ENCODE results near the gene C1QTNF8. TPM values are rescaled to one million over a fixed set of nuclear protein-coding genes. Genes with fewer than 3 reads are reported as not detected.

The C1QTNF8 gene
- total RNA-seq, 1 donor from 2014 or later: not detected

DNA sequence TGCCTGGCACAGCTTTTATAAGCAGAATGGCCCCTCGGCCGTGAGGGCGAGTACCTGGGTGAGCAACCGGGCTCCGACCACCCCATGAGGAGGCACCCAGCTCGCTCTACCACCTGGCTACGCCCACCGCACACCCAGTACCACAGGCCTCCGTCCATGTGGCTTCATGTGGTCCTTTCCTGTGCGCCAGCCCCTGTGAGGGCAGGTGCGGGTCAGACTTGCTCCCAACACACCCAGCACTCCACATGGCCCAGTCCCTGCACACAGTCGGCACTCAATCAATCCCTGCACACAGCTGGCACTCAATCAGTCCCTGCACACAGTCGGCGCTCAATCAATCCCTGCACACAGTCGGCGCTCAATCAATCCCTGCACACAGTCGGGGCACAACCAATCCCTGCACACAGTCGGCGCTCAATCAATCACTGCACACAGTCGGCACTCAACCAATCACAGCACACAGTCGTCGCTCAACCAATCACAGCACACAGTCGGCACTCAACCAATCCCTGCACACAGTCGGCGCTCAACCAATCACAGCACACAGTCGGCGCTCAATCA is 4.0 kb downstream of the C1QTNF8 start:
- H3K27me3 Mint-ChIP-seq (ENCODE audit: insufficient read depth, low read depth): peaks cover 12% of the 10 kb centered on the region
- Histone ChIP-seq H3K27ac (no peak overlapping the region), H3K27me3 (no peaks in the 10 kb centered on the region), H3K9ac (no peak overlapping the region), H3K9me3 (ENCODE audit: low read depth) (no peaks in the 10 kb centered on the region), H2AFZ (replicated peaks) (no peak overlapping the region), H3F3A (ENCODE audit: low read depth) (peaks cover 13% of the 10 kb centered on the region), H3K4me1 (peaks cover 17% of the 10 kb centered on the region), H3K4me2 (no peak overlapping the region), H3K36me3 (no peaks in the 10 kb centered on the region), H3K79me2 (ENCODE audit: low read depth) (no peaks in the 10 kb centered on the region), H4K20me1 (ENCODE audit: low read depth) (no peaks in the 10 kb centered on the region), H3K4me3 (no peak overlapping the region)
- H3K4me3 Mint-ChIP-seq: peak overlapping the region; percentile 71
- H3K27ac Mint-ChIP-seq: no peak overlapping the region
- TF ChIP-seq, protein P1, sequence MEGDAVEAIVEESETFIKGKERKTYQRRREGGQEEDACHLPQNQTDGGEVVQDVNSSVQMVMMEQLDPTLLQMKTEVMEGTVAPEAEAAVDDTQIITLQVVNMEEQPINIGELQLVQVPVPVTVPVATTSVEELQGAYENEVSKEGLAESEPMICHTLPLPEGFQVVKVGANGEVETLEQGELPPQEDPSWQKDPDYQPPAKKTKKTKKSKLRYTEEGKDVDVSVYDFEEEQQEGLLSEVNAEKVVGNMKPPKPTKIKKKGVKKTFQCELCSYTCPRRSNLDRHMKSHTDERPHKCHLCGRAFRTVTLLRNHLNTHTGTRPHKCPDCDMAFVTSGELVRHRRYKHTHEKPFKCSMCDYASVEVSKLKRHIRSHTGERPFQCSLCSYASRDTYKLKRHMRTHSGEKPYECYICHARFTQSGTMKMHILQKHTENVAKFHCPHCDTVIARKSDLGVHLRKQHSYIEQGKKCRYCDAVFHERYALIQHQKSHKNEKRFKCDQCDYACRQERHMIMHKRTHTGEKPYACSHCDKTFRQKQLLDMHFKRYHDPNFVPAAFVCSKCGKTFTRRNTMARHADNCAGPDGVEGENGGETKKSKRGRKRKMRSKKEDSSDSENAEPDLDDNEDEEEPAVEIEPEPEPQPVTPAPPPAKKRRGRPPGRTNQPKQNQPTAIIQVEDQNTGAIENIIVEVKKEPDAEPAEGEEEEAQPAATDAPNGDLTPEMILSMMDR (IDR thresholded peaks at IDR 0.05): no peak
- TF ChIP-seq EZH2 (IDR thresholded peaks at IDR 0.05) (no peak), EZH2phosphoT487 (IDR thresholded peaks at IDR 0.05) (no peak)
- peaks cover 4% of the 10 kb centered on the region for H3K9me3 Mint-ChIP-seq
- no peak for DNase-seq (ENCODE audit: low spot score)
- no peaks in the 10 kb centered on the region for H3K36me3 Mint-ChIP-seq
- peaks cover 11% of the 10 kb centered on the region for H3K4me1 Mint-ChIP-seq

DNA sequence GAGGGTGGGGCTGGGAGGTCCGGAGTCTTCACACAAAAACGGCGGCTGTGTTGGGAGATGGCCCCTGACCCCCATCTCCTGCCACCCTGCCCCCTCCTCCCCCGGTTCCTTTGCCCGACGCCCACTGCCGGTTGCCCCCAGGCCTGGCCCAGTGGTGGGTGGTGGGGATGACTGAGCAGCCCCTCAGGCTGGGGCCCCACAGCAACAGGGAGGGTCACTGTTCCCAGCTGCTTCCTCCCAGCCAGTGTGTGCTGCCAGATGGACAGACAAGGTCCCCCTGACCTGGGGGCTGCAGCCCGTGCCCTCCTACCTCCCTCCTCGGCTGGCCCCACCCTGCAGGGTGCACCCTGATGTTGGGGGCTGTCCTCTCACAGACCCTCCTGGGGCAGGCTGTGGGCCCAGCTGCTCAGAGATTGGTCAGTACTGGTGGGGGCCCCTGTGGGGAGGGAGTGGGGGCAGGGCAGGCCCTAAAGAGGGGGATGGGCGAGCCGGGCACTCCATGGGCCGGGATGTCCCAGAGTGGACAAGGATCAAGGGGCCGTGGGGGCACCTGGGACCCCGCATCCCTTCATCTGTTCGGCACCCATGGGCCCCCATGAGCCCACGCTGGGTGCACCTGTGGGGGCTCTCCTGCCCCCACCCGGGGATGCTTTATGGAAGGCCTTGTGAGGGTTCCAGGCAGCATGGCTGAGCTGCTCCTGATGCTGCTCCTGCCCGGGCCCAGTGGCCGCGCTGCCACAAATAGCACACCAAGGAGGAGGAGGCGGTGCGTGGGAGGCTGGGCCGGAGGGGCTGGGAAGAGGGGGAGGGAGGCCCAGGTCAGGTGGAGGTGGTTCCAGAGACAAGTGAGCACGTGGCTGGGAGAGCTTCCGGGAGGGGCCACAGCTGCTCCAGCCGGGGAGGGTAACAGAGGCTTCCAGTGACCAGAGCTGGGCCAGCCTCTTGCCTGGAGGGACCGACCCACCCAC is 5.1 kb downstream of the C1QTNF8 start:
- no peak overlapping the region for H3K27ac ChIP-seq
- H3K27ac Mint-ChIP-seq: no peak overlapping the region
- DNase-seq (ENCODE audit: low spot score): no peak

DNA sequence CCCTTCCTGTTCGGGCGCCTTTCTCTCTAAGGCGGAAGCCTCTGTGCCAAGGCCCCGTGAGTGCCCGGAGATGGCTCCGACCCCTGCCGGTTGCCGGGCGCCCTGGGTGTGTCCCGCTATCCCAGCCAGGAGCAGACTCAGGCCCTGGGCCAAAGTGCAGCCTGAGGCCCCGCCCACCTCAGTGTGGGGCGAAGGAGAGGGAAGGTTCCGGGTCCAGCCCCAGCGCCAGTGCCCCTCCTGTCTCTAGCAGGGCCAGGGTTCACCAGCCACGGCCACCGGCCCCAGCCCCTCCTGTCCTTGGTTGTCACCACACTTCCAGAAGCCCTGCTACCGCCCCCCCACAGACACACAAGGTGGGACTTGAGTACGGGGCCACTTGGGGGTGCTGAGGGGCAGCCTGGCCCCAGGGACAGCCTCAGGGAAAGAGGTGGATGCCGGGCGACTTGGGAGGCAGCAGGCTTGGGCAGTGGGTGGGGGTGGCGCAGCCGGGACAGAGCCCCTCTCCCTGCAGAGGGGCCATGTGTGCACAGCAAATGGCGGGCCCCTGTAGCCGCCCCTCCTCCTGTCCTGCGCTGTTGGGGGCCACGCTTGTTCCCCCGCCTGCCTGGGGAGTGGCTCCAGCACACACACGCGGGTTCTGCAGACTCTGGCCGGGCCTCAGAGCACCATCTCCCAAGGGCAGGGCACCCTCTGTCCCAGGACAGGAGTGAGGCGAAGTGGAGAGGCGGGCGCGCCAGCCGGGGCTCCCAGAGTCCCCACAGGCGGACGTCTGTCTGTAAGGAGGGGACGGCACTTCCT is 6.0 kb downstream of the C1QTNF8 start:
- H3F3A ChIP-seq (ENCODE audit: low read depth): peaks cover 13% of the 10 kb centered on the region
- no peaks in the 10 kb centered on the region for H3K9me3 ChIP-seq (ENCODE audit: low read depth)
- no peak for DNase-seq (ENCODE audit: low spot score)
- H3K27me3 ChIP-seq: no peaks in the 10 kb centered on the region
- H3K9me3 Mint-ChIP-seq: peaks cover 13% of the 10 kb centered on the region
- no peaks in the 10 kb centered on the region for H4K20me1 ChIP-seq (ENCODE audit: low read depth)
- no peak overlapping the region for H3K4me3 ChIP-seq
- H2AFZ ChIP-seq (replicated peaks): no peak overlapping the region
- H3K79me2 ChIP-seq (ENCODE audit: low read depth): no peaks in the 10 kb centered on the region
- no peaks in the 10 kb centered on the region for H3K36me3 Mint-ChIP-seq
- H3K4me3 Mint-ChIP-seq: no peak overlapping the region
- H3K27me3 Mint-ChIP-seq (ENCODE audit: insufficient read depth, low read depth): peaks cover 18% of the 10 kb centered on the region
- H3K9ac ChIP-seq: no peak overlapping the region
- H3K4me1 Mint-ChIP-seq: peaks cover 9% of the 10 kb centered on the region
- no peaks in the 10 kb centered on the region for H3K36me3 ChIP-seq
- H3K27ac ChIP-seq: no peak overlapping the region
- H3K27ac Mint-ChIP-seq: no peak overlapping the region
- no peak for TF ChIP-seq EZH2 (IDR thresholded peaks at IDR 0.05)
- TF ChIP-seq EZH2phosphoT487 (IDR thresholded peaks at IDR 0.05): no peak
- TF ChIP-seq, protein P1 (IDR thresholded peaks at IDR 0.05): no peak
- no peak overlapping the region for H3K4me2 ChIP-seq
- H3K4me1 ChIP-seq: peaks cover 17% of the 10 kb centered on the region

More for the DNA sequence above, 5.1 kb downstream of the C1QTNF8 start:
- Histone ChIP-seq H3K4me1 (peaks cover 17% of the 10 kb centered on the region), H2AFZ (replicated peaks) (peak overlapping the region; percentile 1), H3K36me3 (no peaks in the 10 kb centered on the region), H3K27me3 (no peaks in the 10 kb centered on the region), H3K9ac (no peak overlapping the region), H3K9me3 (ENCODE audit: low read depth) (no peaks in the 10 kb centered on the region), H3K4me3 (no peak overlapping the region), H3F3A (ENCODE audit: low read depth) (peaks cover 13% of the 10 kb centered on the region), H3K4me2 (peak overlapping the region; percentile 48), H4K20me1 (ENCODE audit: low read depth) (no peaks in the 10 kb centered on the region), H3K79me2 (ENCODE audit: low read depth) (no peaks in the 10 kb centered on the region)
- peaks cover 4% of the 10 kb centered on the region for H3K9me3 Mint-ChIP-seq
- TF ChIP-seq EZH2 (IDR thresholded peaks at IDR 0.05) (no peak), EZH2phosphoT487 (IDR thresholded peaks at IDR 0.05) (no peak)
- TF ChIP-seq, protein P1 (IDR thresholded peaks at IDR 0.05): no peak
- H3K36me3 Mint-ChIP-seq: no peaks in the 10 kb centered on the region
- H3K4me1 Mint-ChIP-seq: peaks cover 9% of the 10 kb centered on the region
- no peak overlapping the region for H3K4me3 Mint-ChIP-seq
- peaks cover 12% of the 10 kb centered on the region for H3K27me3 Mint-ChIP-seq (ENCODE audit: insufficient read depth, low read depth)

All from neural progenitor cell (in vitro differentiated cells).